ENCODE results near the gene LIPK.

LIPK gene

DNA sequence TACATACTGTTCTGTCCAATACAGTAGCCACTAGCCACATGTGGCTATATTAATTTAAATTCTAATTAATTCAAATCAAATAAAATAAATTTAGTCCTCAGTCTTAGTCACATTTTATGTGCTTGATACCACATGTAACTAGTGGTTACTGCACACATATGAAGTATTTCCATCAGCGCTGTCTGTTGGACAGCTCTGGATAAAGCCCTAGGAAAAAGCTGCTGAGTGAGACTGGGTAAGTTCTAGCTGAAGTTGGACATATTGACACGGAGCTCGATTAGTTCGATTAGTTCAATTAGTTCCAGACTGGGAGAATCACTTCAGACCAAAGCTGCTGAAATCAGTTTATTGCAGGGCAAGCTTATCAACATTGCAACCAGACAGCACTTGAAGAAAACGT, 81.4 kb downstream of the LIPK start:
- no peak for DNase-seq

DNA sequence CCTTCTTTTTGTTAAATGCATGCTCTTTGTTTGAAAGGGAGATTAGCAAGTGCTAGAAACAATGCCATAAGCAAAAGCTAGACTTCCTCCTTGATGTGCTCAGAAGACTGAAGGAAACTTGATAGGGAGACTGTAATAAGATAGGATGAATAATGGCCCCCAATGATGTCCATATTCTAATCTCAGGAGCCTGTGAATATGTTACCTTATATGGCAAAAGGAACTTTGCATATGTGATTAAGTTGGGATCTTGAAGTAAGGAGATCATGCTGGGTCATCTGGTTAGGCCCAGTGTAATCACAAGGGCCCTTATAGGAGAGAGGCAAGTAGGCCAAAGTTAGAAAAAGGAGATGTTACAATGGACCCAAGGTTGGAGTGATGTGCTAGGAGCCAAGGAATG, 82.9 kb downstream of the LIPK start:
- DNase-seq, result no peak

DNA sequence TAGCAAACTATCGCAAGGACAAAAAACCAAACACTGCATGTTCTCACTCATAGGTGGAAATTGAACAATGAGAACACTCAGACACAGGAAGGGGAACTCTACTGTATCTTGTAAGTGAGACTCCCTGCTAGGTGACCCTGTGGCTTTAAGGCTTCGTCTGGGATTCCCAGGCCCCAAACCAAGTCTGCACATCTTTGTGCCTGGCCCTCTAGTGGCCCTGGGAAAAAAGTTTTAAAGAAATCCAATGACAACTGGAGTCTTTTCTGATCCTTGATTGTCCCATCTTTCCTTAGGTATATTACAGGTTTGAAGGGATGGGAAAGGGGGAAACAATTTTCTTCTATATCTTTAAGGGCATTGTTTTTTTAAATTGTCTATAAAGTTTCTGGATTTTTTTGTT, 85.9 kb downstream of the LIPK start:
- no peak for DNase-seq

DNA sequence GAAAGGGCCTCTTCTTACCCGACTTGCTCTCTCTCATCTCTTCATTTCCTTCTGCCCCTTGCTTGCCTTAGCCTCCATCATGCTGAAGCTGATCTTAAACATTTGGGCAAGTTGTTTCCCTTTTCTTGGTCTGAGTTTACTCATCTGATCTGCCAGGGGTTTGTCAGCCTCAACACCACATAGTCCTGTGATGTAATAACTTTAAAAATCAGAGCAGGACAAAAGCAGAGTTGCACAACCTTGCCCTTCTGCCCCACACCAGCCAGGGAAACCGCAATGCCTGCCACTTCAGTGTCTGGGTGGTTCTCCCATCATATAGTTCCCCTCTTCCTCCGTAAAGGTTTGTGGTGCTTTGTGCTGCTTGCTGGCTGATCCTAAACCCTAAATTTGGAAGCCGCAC, 86.6 kb downstream of the LIPK start:
- DNase-seq, result no peak

DNA sequence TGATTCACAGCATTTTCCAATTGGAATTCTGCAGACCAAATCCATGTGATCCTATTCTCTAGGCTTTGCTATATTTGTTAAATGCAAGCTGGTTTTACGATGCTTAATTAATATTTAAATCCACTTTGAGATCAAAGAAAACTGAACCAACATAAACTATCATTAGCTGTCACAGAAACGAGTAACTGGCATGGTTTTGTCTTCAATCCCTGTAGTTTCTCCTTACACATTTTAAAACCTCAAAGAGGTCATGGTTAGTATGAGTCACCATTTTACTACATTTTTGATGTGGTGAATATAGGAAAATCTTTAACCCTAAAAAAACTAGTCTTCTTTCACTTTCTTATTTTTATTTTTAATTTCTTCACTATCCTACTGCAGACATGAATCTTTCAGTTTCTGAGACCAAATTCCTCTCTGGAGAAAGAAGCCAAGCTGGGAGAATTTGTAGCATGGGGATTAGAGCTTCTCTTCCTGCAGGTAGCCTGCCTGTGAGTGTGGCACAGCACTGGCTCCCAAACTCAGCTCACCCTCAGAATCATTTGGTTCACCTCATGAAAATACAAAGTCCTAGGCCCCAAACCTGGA, 87.8 kb downstream of the LIPK start:
- no peak for DNase-seq

DNA sequence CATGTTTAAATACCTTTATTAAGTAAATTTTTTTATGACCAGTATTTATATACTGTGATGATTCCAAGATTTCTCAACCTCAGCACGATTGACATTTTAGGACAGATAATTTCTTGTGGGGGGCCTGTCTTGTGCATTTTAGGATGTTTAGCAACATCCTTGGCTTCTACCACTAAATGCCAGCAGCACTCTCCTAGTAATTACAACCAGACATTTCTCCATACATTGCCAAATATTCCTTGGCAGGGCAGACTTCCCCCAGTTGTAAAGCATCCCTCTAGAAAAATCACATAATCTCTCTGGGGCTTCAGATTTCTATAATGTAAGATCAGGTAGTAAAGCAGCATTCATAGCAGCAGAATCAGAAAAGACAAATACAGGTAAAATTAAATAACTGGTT, 88.7 kb downstream of the LIPK start:
- no peak for DNase-seq

DNA sequence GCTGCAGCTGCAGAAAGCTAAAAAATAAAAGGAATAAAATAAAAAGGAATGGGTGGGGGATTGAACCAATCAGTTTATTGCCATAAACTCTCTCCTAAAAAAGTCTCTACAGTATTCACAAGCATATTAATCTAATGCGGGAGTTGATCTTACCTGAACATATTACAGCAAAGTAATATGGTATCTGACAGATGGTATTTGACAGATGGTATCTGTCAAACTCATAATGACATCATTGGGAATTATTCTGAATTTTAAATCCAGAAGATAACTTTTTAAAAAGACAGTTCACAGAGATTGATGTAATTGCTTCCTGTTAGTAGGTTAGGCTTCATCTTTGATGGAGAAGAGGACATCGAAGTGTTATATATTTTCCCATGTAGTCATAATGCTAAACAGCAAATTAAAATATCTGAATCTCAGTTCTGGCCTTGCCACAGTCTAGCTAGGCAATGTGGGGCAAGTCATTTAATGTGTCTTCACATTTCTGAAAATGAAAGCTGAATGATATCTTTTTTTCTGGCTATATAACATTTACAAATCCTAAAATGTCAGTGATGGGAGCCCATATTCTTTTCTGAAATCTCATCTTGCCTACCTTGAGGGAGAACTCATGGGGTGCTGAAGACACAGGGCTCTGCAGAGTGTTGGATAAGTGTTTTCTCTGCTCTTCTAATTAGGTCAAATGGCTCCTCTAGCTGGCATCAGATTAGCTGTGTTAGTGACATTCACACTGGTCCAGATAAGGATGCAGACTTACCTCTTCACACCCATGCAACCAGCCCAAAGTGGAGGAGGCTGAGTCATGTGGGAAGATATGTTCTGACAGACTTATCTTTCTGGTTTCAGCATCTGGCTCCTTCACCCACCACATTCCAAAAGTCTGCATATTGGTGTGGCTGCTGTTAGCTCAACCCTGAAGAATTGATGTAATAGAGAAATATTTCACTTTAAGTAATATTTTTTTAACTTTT, 94.4 kb downstream of the LIPK start:
- DNase-seq, result no peak

Measured in effector CD4-positive, alpha-beta T cell (primary cell).